ENCODE measurements around the gene AKR1B1.

AKR1B1 gene

GRCh38 chr7:134480202-134480601 lies 21.3 kb upstream of the AKR1B1 start:
- H3K4me3 ChIP-seq (ENCODE audit: low read length), result no peak overlapping the region
- no peak for TF ChIP-seq CTCF (IDR thresholded peaks at IDR 0.05; ENCODE audit: insufficient read depth, low read depth, low read length, missing control alignments)
- no peak for DNase-seq (ENCODE audit: low read depth)

- DNase-seq (ENCODE audit: low read depth), result peak; percentile 7
- H3K4me3 ChIP-seq (ENCODE audit: low read length), result no peak overlapping the region
- TF ChIP-seq CTCF (IDR thresholded peaks at IDR 0.05; ENCODE audit: insufficient read depth, low read depth, low read length, missing control alignments), result peak; percentile 4
Measured at GRCh38 chr7:134478707-134479106, 19.8 kb upstream of the AKR1B1 start.

- no peak overlapping the region for H3K4me3 ChIP-seq (ENCODE audit: low read length)
- no peak for DNase-seq (ENCODE audit: low read depth)
- TF ChIP-seq CTCF (IDR thresholded peaks at IDR 0.05; ENCODE audit: insufficient read depth, low read depth, low read length, missing control alignments), result no peak
Measured at GRCh38 chr7:134477954-134478353, 19.1 kb upstream of the AKR1B1 start.

DNA sequence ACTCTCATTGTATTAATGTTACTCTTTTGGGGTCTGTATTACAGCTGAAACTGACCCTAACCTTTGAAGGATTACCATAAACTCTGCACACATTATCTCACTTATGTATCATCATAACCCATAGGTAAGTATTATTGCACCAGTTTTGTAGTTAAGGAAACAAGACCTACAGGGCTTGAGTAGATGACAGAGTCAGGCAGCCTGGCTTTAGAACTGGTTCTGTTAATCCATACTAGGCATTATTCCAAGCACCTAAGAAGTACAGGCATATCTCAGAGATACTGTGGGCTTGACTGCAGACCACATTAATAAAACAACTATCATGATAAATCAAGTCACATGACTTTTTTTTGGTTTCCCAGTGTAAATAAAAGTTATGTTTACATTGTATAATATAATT lies 17.1 kb upstream of the AKR1B1 start:
- DNase-seq (ENCODE audit: low read depth), result peak; percentile 62
- no peak overlapping the region for H3K4me3 ChIP-seq (ENCODE audit: low read length)
- no peak for TF ChIP-seq CTCF (IDR thresholded peaks at IDR 0.05; ENCODE audit: insufficient read depth, low read depth, low read length, missing control alignments)

DNA sequence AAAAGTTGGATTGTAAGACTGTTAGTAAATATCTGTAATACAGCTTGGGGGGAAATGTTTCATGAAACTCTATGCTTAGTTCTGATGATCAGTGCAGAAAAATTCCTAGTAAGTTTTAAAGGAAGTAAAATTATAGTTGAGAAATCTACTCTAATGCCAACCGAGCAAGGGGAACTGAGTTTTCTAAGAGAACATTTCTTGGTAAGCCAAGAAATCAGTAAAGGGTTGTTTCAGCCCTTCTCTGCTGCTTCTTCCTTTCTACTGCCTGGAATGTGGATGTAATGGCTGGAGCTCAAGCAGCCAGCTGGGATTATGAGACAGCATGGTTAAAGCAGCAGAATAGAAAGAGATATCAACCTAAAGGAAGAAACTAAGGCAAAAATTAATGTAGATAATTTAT lies 15.9 kb upstream of the AKR1B1 start:
- TF ChIP-seq CTCF (IDR thresholded peaks at IDR 0.05; ENCODE audit: insufficient read depth, low read depth, low read length, missing control alignments), result no peak
- no peak overlapping the region for H3K4me3 ChIP-seq (ENCODE audit: low read length)
- no peak for DNase-seq (ENCODE audit: low read depth)

DNA sequence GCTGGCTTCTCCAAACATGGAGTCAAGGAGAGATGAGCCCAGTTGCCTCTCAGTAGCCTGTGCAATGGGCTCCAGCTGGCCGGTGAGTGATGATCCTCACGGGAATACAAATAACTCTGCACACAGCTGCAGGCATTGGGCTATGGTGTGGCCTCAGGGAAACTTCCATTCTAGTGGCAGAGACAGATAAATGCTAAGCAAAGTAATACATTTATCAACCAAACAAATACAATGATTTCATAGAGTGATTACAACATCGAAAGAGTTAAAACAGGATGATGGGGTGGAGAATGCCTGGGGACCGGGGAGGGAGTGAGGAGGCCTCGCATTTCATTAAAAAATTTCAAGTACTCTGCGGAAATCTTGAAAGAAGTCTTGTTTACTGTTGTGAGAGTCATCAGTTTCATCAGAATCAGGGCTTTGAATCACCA lies 15.0 kb upstream of the AKR1B1 start:
- peak; percentile 82 for DNase-seq (ENCODE audit: low read depth)
- no peak overlapping the region for H3K4me3 ChIP-seq (ENCODE audit: low read length)
- no peak for TF ChIP-seq CTCF (IDR thresholded peaks at IDR 0.05; ENCODE audit: insufficient read depth, low read depth, low read length, missing control alignments)

DNA sequence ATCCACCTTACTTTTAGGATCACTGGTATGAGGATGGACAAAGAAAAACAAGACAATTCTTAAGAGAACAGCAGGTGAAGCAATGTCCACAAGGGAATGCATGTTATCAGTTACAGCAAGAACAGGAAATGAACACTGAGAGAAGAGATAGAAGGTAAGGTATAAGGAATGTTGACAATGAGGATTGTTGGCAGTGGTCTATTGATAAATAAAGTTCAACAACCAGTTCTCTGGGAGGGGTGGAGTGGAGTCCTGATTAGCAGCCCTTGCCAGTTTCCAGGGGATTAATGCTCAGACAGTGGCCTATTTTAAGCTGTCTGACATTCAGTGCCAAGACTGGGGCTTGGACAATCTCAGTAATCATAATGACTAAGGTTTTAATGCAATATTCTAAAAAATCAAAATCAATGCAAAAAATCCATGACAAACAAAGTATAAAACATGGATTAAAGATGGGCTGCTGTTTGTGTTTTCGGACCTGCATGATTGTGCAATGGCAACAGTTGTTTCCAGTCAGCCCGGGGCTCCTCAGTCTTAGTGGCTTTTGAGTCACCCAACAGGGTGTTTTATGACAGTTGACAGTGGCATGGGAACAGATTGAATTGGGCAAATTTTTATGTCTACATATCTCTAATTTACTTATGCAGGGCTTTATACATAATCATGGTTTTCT lies 13.8 kb upstream of the AKR1B1 start:
- peak; percentile 10 for DNase-seq (ENCODE audit: low read depth)
- TF ChIP-seq CTCF (IDR thresholded peaks at IDR 0.05; ENCODE audit: insufficient read depth, low read depth, low read length, missing control alignments), result no peak
- H3K4me3 ChIP-seq (ENCODE audit: low read length), result no peak overlapping the region
